Measurements from ENCODE around the gene PDPK1.
"Not testable (repeated sequence)": the region's sequence is repeated elsewhere in the genome, so short reads cannot be mapped to it uniquely, and the experiment has no call there.

Gene PDPK1

GRCh38 chr16:2550283-2550878 lies 12.6 kb downstream of the PDPK1 start:
- DNase-seq, result not testable (repeated sequence)

- not testable (repeated sequence) for DNase-seq
Observed at GRCh38 chr16:2551420-2551889, 13.6 kb downstream of the PDPK1 start.

GRCh38 chr16:2554709-2555425 lies 17.0 kb downstream of the PDPK1 start:
- DNase-seq, result not testable (repeated sequence)

GRCh38 chr16:2557150-2557549 lies 19.3 kb downstream of the PDPK1 start:
- not testable (repeated sequence) for DNase-seq

GRCh38 chr16:2560131-2560797 lies 22.4 kb downstream of the PDPK1 start:
- not testable (repeated sequence) for DNase-seq

GRCh38 chr16:2560798-2561133 lies 22.9 kb downstream of the PDPK1 start:
- DNase-seq, result not testable (repeated sequence)

- DNase-seq, result not testable (repeated sequence)
Observed at GRCh38 chr16:2567506-2567905, 29.7 kb downstream of the PDPK1 start.

- not testable (repeated sequence) for DNase-seq
Observed at GRCh38 chr16:2568573-2568972, 30.8 kb downstream of the PDPK1 start.

- DNase-seq, result not testable (repeated sequence)
Observed at GRCh38 chr16:2572704-2573103, 34.9 kb downstream of the PDPK1 start.

- not testable (repeated sequence) for DNase-seq
Observed at GRCh38 chr16:2575839-2576238, 38.0 kb downstream of the PDPK1 start.

GRCh38 chr16:2577044-2577443 lies 39.2 kb downstream of the PDPK1 start:
- DNase-seq, result not testable (repeated sequence)

- not testable (repeated sequence) for DNase-seq
Observed at GRCh38 chr16:2578905-2579304, 41.1 kb downstream of the PDPK1 start.

- DNase-seq, result not testable (repeated sequence)
Observed at GRCh38 chr16:2580143-2580542, 42.3 kb downstream of the PDPK1 start.

- DNase-seq, result not testable (repeated sequence)
Observed at GRCh38 chr16:2580818-2581217, 43.0 kb downstream of the PDPK1 start.

- DNase-seq, result no peak
Observed at GRCh38 chr16:2584729-2585650, 47.2 kb downstream of the PDPK1 start.

- DNase-seq, result no peak
Observed at GRCh38 chr16:2585651-2586081, 47.8 kb downstream of the PDPK1 start.

- no peak for DNase-seq
Observed at GRCh38 chr16:2586241-2586640, 48.4 kb downstream of the PDPK1 start.

- DNase-seq, result no peak
Observed at GRCh38 chr16:2586901-2587480, 49.2 kb downstream of the PDPK1 start.

GRCh38 chr16:2587891-2588565 lies 50.2 kb downstream of the PDPK1 start:
- DNase-seq, result no peak

GRCh38 chr16:2591476-2592240 lies 53.8 kb downstream of the PDPK1 start:
- no peak for DNase-seq

GRCh38 chr16:2592786-2593185 lies 55.0 kb downstream of the PDPK1 start:
- DNase-seq, result no peak
